Astrocyte of the spinal cord (primary cell): ENCODE data around the gene IL17RD.

Source experiments
- DNase-seq: peaks from one replicate; pipeline ENCODE4 v3.0.0; 2011; ENCODE audit warnings: low read depth, low spot score
- H3K4me3 ChIP-seq: 2 replicates; pipeline ENCODE4 v1.5.1; 2011; ENCODE audit warnings: low read depth, mild to moderate bottlenecking, low read length, moderate library complexity
- in situ Hi-C: cut with HindIII; loops from 2 replicates; pipeline ENCODE4 v1.10.0; 2017; ENCODE audit warnings: low sequenced_read_pairs
- TF ChIP-seq, protein P1 (sequence below): IDR thresholded peaks from 2 replicates; pipeline ENCODE4 v1.5.1; 2012; ENCODE audit warnings: low read depth, mild to moderate bottlenecking, low read length, inconsistent platforms

Gene IL17RD

DNA sequence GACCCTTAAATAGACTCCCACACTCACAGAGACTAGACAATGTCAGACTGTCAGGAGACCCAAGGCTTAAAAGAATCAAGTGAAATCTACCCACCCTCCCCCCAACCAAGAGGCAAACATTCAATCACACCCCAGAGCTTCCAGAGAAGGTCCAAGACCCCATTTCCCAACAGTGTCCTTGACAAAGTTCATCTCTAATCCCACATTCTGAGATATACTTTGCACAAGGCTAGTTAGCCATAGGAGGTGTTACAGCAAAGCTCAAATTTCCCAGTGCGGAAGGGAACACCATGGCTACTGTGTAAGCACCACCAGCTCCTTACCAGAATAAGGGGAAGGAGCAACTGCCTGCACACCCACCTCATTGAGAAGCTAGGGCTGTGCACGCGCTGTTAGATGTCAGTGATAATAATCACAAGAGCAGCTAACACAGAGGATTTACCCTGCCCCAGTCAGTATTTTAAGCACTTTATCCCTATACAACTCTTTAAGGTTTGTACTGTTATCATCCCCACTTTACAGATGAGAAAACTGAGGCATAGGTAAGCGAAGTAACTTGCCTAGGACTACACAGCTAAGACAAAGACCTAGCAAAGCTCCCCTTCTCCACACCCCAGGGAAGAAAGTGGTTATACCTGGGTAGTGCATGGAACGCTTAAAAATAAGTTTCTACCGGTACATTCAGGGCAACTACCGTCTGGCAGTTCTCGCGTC, 87.4 kb downstream of the IL17RD start:
- in situ Hi-C loops, result loop anchor here (25.0 kb wide), 1 partner anchor 90 kb away; no protein-coding TSS in a partner anchor
- no peak for DNase-seq
- TF ChIP-seq, protein P1, sequence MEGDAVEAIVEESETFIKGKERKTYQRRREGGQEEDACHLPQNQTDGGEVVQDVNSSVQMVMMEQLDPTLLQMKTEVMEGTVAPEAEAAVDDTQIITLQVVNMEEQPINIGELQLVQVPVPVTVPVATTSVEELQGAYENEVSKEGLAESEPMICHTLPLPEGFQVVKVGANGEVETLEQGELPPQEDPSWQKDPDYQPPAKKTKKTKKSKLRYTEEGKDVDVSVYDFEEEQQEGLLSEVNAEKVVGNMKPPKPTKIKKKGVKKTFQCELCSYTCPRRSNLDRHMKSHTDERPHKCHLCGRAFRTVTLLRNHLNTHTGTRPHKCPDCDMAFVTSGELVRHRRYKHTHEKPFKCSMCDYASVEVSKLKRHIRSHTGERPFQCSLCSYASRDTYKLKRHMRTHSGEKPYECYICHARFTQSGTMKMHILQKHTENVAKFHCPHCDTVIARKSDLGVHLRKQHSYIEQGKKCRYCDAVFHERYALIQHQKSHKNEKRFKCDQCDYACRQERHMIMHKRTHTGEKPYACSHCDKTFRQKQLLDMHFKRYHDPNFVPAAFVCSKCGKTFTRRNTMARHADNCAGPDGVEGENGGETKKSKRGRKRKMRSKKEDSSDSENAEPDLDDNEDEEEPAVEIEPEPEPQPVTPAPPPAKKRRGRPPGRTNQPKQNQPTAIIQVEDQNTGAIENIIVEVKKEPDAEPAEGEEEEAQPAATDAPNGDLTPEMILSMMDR, result no peak
- peak overlapping the region; percentile 75 for H3K4me3 ChIP-seq

DNA sequence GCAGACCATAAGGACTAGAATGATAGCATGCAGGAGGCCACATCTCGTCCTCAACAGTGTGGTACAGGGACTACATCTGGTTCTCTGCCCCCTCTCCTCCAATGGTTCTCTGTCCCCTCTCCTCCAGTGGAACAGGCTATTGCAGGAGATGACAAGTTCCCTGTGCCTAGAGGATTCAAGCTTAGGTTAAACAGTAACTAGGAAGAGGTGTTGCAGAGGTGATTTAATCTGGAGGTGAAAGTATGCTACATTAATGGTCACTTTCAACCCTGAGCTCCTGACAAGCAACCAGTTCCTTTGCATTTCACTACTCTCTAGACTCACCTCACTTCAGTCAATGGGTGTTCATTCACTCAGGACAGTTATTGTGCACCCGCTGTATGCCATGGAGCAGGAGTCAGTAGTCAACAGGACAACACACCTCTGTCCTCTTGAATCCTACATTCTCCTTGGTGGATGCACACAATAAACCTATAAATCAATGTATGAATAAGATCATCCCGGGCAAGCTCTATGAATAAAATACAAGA, 88.7 kb downstream of the IL17RD start:
- in situ Hi-C loops, result loop anchor here (25.0 kb wide), 1 partner anchor 89 kb away; no protein-coding TSS in a partner anchor
- TF ChIP-seq, protein P1, result no peak
- DNase-seq, result no peak
- H3K4me3 ChIP-seq, result no peak overlapping the region

DNA sequence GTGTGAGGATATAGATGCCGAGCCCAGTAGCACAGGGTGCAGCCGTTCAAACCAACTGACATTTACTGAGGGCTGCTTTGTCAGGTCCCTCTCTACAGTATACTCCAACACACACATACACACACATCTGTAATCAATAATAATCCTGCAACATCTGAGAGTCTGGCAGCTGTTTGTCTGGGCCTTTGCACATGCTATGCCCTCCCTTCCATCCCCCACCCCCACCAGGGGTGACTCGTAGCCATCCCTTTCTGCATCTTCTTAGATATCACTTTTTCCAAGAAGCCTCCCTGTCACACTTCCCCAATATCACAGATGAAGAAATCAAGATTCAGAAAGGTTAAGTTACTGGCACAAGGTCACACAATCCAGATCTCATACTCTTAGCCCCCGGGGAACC, 91.0 kb downstream of the IL17RD start:
- DNase-seq, result no peak
- in situ Hi-C loops, result no loop called here
- H3K4me3 ChIP-seq, result no peak overlapping the region
- TF ChIP-seq, protein P1, result no peak

DNA sequence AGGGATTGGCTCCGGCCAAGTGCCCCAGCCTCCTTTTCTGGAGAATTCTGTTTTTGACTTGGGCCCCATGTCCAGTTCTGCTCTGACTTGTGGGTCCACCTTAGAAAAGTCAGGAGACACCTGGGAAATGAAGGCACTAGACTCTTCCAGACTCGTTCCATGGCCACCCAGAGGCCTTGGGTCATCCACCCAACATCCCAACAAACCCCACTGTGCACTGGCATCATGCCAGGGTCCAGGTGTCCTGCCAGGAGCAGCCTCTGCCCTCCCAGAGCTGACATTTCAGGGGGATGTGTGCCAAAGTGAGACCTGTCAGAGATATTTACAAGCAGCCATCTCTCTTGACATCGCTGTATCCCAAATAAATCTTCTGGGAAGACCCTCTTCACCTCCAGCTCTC, 91.5 kb downstream of the IL17RD start:
- in situ Hi-C loops, result no loop called here
- DNase-seq, result no peak
- TF ChIP-seq, protein P1, result no peak
- H3K4me3 ChIP-seq, result no peak overlapping the region

DNA sequence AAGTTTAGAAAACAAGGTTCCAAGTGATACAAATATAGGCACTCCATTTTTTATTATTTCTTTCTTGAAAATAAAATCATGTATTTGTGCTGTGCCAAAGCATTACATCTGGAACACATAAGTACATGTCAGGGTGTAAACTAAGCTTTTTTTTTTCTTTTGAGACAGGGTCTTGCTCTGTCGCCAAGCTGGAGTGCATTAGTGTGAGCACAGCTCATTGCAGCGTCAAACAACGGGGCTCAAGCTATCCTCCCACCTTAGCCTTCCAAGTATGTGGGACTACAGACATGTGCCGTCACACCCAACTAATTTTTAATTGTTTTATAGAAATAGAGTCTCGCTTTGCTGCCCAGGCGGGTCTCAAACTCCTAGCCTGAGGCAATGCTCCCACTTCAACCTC, 95.7 kb downstream of the IL17RD start:
- TF ChIP-seq, protein P1, result no peak
- in situ Hi-C loops, result no loop called here
- no peak for DNase-seq
- H3K4me3 ChIP-seq, result no peak overlapping the region

DNA sequence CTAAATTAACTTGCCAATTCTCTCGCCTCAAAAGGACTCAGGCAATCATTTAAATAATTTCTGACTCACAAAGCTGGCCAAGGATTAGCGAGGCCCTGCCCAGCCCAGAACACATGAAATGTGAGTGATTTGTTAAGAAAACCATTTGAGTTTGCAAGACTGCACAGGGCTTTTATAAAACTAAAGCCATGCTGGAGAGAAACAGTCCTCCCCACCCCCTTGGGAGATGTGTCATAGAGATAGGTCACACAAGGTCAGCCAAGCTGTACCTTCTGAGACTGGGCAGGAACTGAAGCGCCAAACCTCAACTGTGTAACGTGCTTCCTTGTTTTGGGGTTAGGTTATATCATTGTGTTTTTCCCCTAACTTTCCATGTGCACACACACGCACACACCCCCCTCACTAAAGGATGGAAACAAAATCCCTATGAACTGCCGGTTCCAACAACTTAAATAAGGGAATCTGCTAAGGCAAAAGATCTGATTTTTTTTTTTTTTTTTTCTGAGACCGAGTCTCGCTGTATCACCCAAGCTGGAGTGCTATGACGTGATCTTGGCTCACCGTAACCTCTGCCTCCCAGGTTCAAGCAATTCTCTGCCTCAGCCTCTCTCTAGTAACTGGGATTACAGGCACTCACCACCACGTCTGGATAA, 96.6 kb downstream of the IL17RD start:
- in situ Hi-C loops, result no loop called here
- TF ChIP-seq, protein P1, result no peak
- H3K4me3 ChIP-seq, result no peak overlapping the region
- peak; percentile 87 for DNase-seq
